OCI-LY7 (cell line): ENCODE data around the gene TRAPPC10.

ENCODE experiments used
- CTCF ChIP-seq: fragments of 200-600 bp; sonication (generic); conservative IDR thresholded peaks from 2 replicates; pipeline ENCODE4 v1.5.1; 2014; ENCODE audit warnings: mild to moderate bottlenecking, antibody characterized with exemption, low read length, moderate library complexity, mixed read lengths
- EZH2phosphoT487 ChIP-seq: fragments of 200-600 bp; sonication (generic); IDR thresholded peaks from 2 replicates; pipeline ENCODE4 v1.6.1; 2018; ENCODE audit warnings: low read depth, borderline replicate concordance, mild to moderate bottlenecking, mixed run types, antibody characterized with exemption, low read length, moderate library complexity, mixed read lengths

GRCh38 chr21:44006017-44006619 is 6.0 kb upstream of the TRAPPC10 start:
- TF ChIP-seq CTCF (no peak), EZH2phosphoT487 (no peak)
